ENCODE data around the gene CITED4. TPM values are rescaled to one million over a fixed set of nuclear protein-coding genes. Genes with fewer than 3 reads are reported as not detected.

CITED4 gene
- total and polyA plus RNA-seq, 11 donors: 3.2 to 49.5 (median 29.2) TPM

GRCh38 chr1:40849801-40850592 lies 12.2 kb downstream of the CITED4 start:
- Histone ChIP-seq H3K4me3 (no peak overlapping the region), H3K27me3 (no peaks in the 10 kb centered on the region), H3K4me1 (peaks cover 0 to 7% (median 0%) of the 10 kb centered on the region in 12 donors), H3K9me3 (no peaks in the 10 kb centered on the region), H3K27ac (no peak overlapping the region), H3K36me3 (no peaks in the 10 kb centered on the region)
- TF ChIP-seq CTCF (IDR thresholded peaks at IDR 0.05) (peak; percentile 85 to 93 (median 88)), POLR2A (IDR thresholded peaks at IDR 0.05) (no peak)
- WGBS, 4 donors: 20 to 25% (median 23%) methylated on average over 11 to 12 of the region's 12 CpGs
- peak; percentile 58 to 80 (median 66) for DNase-seq
- ATAC-seq: peak; percentile 71 to 87 (median 86)
- intact Hi-C loops (cut with DNase I): loop anchor here (1.0 to 10.0 kb wide), 12 partner anchors 63 to 238 kb away; partner anchors contain the start of gene KCNQ4 (in 1 of the 10)

DNA sequence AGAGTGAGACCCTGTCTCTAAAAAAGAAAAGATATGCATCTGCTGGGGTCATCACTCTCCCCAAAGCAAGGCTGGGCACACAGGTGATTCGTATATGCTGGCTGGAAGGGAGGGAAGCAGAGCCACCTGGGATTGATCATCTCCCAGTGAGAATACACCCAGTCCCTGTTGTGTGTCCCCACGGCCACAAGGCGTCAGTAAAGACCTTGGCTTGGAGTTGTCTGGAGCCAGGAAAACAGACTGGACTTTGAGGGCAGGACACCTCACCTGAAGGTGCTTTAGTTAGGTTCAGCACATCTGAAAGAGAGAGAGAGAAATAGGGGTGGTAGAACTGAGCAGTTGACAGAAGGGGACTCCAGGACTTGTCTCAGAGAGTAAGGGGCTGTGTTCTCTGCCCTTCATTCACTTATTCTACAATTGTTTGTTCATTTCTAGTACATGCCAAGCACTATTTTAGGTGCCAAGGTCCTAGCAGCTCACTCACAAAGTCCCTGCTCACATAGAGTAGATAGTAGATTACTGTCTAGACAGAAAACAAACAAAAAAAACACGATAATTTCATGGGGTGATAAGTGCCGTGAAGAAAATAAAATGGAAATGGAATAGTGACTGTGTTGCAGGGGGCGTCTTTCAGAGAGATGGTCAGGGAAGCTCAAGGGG lies 13.5 kb downstream of the CITED4 start:
- peaks cover 0 to 7% (median 0%) of the 10 kb centered on the region in 12 donors for H3K4me1 ChIP-seq
- DNase-seq (peak; percentile 52 to 74 (median 62)), ATAC-seq (peak; percentile 40 to 90 (median 78))
- H3K27ac ChIP-seq: no peak overlapping the region
- no peaks in the 10 kb centered on the region for H3K36me3 ChIP-seq
- peak; percentile 56 to 88 (median 80) for TF ChIP-seq CTCF (IDR thresholded peaks at IDR 0.05)
- TF ChIP-seq POLR2A (IDR thresholded peaks at IDR 0.05): no peak
- H3K27me3 ChIP-seq: no peaks in the 10 kb centered on the region
- no peaks in the 10 kb centered on the region for H3K9me3 ChIP-seq
- 46 to 51% (median 48%) methylated on average over 6 of the region's 6 CpGs for WGBS, 4 donors
- no peak overlapping the region for H3K4me3 ChIP-seq
- intact Hi-C loops (cut with DNase I): loop anchor here in 9 of 10 donors (1.0 to 10.0 kb wide), 11 partner anchors 61 to 236 kb away; partner anchors contain the start of gene KCNQ4 (in 1 of the 9)

DNA sequence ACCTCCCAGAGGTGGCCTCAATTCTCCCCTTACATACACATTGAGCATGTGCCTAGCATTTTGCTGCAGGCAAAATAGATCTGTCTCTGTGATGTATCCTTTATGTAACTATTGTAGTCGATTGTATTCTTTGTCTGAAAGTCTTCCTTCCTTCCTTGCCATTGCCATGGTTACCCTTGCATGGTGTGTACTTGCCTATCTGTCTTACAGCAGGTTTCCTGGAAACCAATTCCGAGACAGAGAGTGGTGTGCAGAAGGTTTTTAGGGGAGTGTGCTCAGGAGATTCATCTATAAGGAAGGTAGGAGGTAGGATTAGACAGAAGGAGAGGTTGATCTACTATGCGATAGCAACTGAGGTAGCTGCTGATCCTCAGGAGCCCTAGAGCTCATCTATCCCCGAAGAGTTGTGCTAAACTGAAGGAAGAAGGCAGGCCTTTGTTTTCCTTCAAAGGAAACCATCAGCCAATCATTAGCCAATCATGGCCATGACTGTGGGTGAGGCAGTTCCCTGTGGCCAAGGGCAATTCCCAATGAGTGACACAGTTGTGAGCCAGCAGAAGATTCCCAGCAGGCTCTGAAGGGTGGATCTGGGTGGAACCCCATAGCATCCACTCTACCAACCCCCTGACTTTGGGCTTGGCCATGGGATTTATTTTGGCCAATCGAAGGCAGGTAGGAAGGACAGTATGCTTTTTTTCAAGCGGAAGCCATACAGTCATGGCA lies 15.0 kb downstream of the CITED4 start:
- no peaks in the 10 kb centered on the region for H3K27me3 ChIP-seq
- peaks cover 0 to 9% (median 0%) of the 10 kb centered on the region in 12 donors for H3K9me3 ChIP-seq
- ATAC-seq: no peak
- peaks cover 0 to 7% (median 0%) of the 10 kb centered on the region in 12 donors for H3K4me1 ChIP-seq
- DNase-seq: no peak
- intact Hi-C loops (cut with DNase I): loop anchor here in 8 of 10 donors (5.0 to 10.0 kb wide), 6 partner anchors 60 to 235 kb away; partner anchors contain the start of gene KCNQ4 (in 1 of the 8)
- WGBS, 4 donors: 70 to 78% (median 74%) methylated on average over 6 of the region's 6 CpGs
- H3K27ac ChIP-seq: no peak overlapping the region
- H3K36me3 ChIP-seq: no peaks in the 10 kb centered on the region
- no peak for TF ChIP-seq POLR2A (IDR thresholded peaks at IDR 0.05)
- no peak for TF ChIP-seq CTCF (IDR thresholded peaks at IDR 0.05)
- H3K4me3 ChIP-seq: no peak overlapping the region
